Measurements from ENCODE around the gene IQGAP1. TPM values are rescaled to one million over a fixed set of nuclear protein-coding genes. Genes with fewer than 3 reads are reported as not detected.

Gene IQGAP1
- polyA plus RNA-seq, 1 donor (not counting 4 experiments of a cell fraction or from before 2014, with no cell fraction given): 310 TPM

- no peak overlapping the region for H3K4me3 ChIP-seq (ENCODE audit: control insufficient read depth in 2 of 3, extremely low read depth in 1 of 3, insufficient read depth in 2 of 3, low read depth in 1 of 3, low read length in 3 of 3)
- FAIRE-seq: no peak
- no peak for DNase-seq (ENCODE audit: low read depth, low spot score)
- no peaks in the 10 kb centered on the region for H3K27me3 ChIP-seq (ENCODE audit: control insufficient read depth, extremely low read depth, insufficient read depth, low read length)
- H3K9me3 ChIP-seq (ENCODE audit: control insufficient read depth, low read depth, low read length): no peaks in the 10 kb centered on the region
- no peaks in the 10 kb centered on the region for H3K9me1 ChIP-seq (ENCODE audit: control insufficient read depth, extremely low read depth, insufficient read depth, low read length)
- peaks cover 35% of the 10 kb centered on the region for H3K79me2 ChIP-seq (ENCODE audit: control insufficient read depth, insufficient read depth, low read length)
- TF ChIP-seq EZH2 (IDR thresholded peaks at IDR 0.05; ENCODE audit: low read length): no peak
- no peak for TF ChIP-seq CTCF (optimal IDR thresholded peaks at IDR 0.05 in 1 of 3, IDR thresholded peaks at IDR 0.05 in 1 of 3, conservative IDR thresholded peaks at IDR 0.05 in 1 of 3; ENCODE audit: extremely low read depth in 1 of 3, insufficient read depth in 2 of 3, low read length in 3 of 3)
- dilution Hi-C loops (cut with MboI; ENCODE audit: extremely low pct_ligation_motif_present, low sequenced_read_pairs): no loop called here
- no peak overlapping the region for H3K9ac ChIP-seq (ENCODE audit: control insufficient read depth, extremely low read depth, insufficient read depth, low read length)
- no peaks in the 10 kb centered on the region for H4K20me1 ChIP-seq (ENCODE audit: control insufficient read depth, extremely low read depth, insufficient read depth, low read length)
- peaks cover 13 to 36% of the 10 kb centered on the region in 2 experiments for H3K36me3 ChIP-seq (ENCODE audit: control insufficient read depth in 2 of 2, extremely low read depth in 1 of 2, insufficient read depth in 2 of 2, low read length in 2 of 2)
- H3K4me1 ChIP-seq (ENCODE audit: control insufficient read depth, extremely low read depth, insufficient read depth, low read length): peaks cover 6% of the 10 kb centered on the region
- no peak overlapping the region for H3K27ac ChIP-seq (ENCODE audit: control insufficient read depth, insufficient read depth, low read length)
- H2AFZ ChIP-seq (ENCODE audit: control insufficient read depth, low read length): no peak overlapping the region
- no peak overlapping the region for H3K4me2 ChIP-seq (ENCODE audit: control insufficient read depth, extremely low read depth, insufficient read depth, low read depth, low read length)
These were observed 51.9 kb downstream of the IQGAP1 start for GRCh38 chr15:90439946-90440345.

GRCh38 chr15:90441027-90441426 lies 53.0 kb downstream of the IQGAP1 start:
- dilution Hi-C loops (cut with MboI; ENCODE audit: extremely low pct_ligation_motif_present, low sequenced_read_pairs): no loop called here
- DNase-seq (ENCODE audit: low read depth, low spot score): no peak
- Histone ChIP-seq H3K9ac (ENCODE audit: control insufficient read depth, extremely low read depth, insufficient read depth, low read length) (no peak overlapping the region), H3K4me1 (ENCODE audit: control insufficient read depth, extremely low read depth, insufficient read depth, low read length) (peaks cover 6% of the 10 kb centered on the region), H3K27me3 (ENCODE audit: control insufficient read depth, extremely low read depth, insufficient read depth, low read length) (no peaks in the 10 kb centered on the region), H3K4me2 (ENCODE audit: control insufficient read depth, extremely low read depth, insufficient read depth, low read depth, low read length) (no peak overlapping the region), H3K27ac (ENCODE audit: control insufficient read depth, insufficient read depth, low read length) (no peak overlapping the region), H2AFZ (ENCODE audit: control insufficient read depth, low read length) (no peak overlapping the region), H4K20me1 (ENCODE audit: control insufficient read depth, extremely low read depth, insufficient read depth, low read length) (no peaks in the 10 kb centered on the region), H3K4me3 (ENCODE audit: control insufficient read depth in 2 of 3, extremely low read depth in 1 of 3, insufficient read depth in 2 of 3, low read depth in 1 of 3, low read length in 3 of 3) (no peak overlapping the region), H3K79me2 (ENCODE audit: control insufficient read depth, insufficient read depth, low read length) (peaks cover 26% of the 10 kb centered on the region), H3K36me3 (ENCODE audit: control insufficient read depth in 2 of 2, extremely low read depth in 1 of 2, insufficient read depth in 2 of 2, low read length in 2 of 2) (peaks cover 15 to 43% of the 10 kb centered on the region in 2 experiments), H3K9me1 (ENCODE audit: control insufficient read depth, extremely low read depth, insufficient read depth, low read length) (no peaks in the 10 kb centered on the region), H3K9me3 (ENCODE audit: control insufficient read depth, low read depth, low read length) (no peaks in the 10 kb centered on the region)
- no peak for FAIRE-seq
- TF ChIP-seq CTCF (optimal IDR thresholded peaks at IDR 0.05 in 1 of 3, IDR thresholded peaks at IDR 0.05 in 1 of 3, conservative IDR thresholded peaks at IDR 0.05 in 1 of 3; ENCODE audit: extremely low read depth in 1 of 3, insufficient read depth in 2 of 3, low read length in 3 of 3): no peak
- TF ChIP-seq EZH2 (IDR thresholded peaks at IDR 0.05; ENCODE audit: low read length): no peak
